Measurements from ENCODE around the gene FMNL2. TPM values are rescaled to one million over a fixed set of nuclear protein-coding genes. Genes with fewer than 3 reads are reported as not detected.
A peak's percentile ranks its signal among the peaks of the same experiment; 100 is the strongest.

FMNL2 gene
- total RNA-seq, 3 donors from 2014 or later (not counting 1 experiment from before 2014, with no cell fraction given): 0.34 to 3.0 (median 0.78) TPM

DNA sequence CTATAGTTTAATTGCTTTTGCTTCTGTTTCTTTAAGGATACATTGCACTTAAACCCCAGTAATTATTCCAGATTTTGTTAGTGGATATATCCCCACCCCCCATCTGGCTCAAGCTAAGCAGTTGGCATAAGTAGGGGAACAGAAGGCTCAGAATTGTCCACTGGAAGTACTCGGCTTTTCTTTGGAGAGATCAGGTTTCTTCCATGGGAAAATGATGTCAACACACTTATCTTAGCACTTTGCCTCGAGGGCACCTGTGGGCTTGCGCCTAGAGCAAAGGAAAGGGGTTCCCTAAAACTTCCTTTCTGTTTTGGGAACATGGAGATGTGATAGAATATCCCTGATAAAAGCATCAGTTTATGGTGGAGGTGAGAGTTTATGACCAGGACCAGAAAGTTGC is 130.6 kb downstream of the FMNL2 start:
- no peak for ATAC-seq
- no peak for DNase-seq

DNA sequence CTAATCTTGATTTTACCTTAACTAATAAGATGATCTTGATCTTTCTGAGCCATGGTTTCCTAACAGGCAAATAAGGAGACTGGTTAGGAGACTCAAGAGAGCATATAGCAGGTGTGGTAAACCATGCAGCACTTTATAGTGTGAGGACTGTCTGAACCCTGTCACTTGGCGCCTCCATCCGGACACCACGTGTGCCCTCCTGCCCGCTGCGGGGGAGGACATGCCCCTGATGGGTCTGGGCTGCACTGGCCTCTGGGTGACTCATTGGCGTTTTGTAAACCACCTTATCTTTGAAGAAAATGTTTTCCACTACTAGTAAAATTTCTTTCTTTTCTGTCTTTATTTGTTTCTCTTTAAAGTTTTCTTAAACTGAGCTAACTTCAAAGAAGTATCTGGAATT is 131.1 kb downstream of the FMNL2 start:
- H3K27me3 ChIP-seq (ENCODE audit: control insufficient read depth, insufficient read depth, low read length): no peaks in the 10 kb centered on the region
- Mint-ChIP-seq H3K4me3 (no peak overlapping the region), H3K27ac (no peak overlapping the region), H3K27me3 (ENCODE audit: low read depth in 2 of 2) (peaks cover 10 to 19% of the 10 kb centered on the region in 2 donors), H3K36me3 (no peaks in the 10 kb centered on the region), H3K9me3 (no peaks in the 10 kb centered on the region), H3K4me1 (peaks cover 8% of the 10 kb centered on the region in 2 donors)
- H3K4me3 ChIP-seq (ENCODE audit: low read length): no peak overlapping the region
- intact Hi-C loops (cut with micrococcal nuclease): no loop called here
- DNase-seq (no peak), ATAC-seq (no peak)
- no peaks in the 10 kb centered on the region for H3K36me3 ChIP-seq (ENCODE audit: control insufficient read depth, insufficient read depth, low read length)
- no peaks in the 10 kb centered on the region for H3K9me3 ChIP-seq (ENCODE audit: control insufficient read depth, insufficient read depth, low read length)
- H3K27ac ChIP-seq (ENCODE audit: low read length): no peak overlapping the region
- WGBS (ENCODE audit: insufficient coverage): 60% methylated on average over 6 of the region's 6 CpGs
- TF ChIP-seq, protein P1, sequence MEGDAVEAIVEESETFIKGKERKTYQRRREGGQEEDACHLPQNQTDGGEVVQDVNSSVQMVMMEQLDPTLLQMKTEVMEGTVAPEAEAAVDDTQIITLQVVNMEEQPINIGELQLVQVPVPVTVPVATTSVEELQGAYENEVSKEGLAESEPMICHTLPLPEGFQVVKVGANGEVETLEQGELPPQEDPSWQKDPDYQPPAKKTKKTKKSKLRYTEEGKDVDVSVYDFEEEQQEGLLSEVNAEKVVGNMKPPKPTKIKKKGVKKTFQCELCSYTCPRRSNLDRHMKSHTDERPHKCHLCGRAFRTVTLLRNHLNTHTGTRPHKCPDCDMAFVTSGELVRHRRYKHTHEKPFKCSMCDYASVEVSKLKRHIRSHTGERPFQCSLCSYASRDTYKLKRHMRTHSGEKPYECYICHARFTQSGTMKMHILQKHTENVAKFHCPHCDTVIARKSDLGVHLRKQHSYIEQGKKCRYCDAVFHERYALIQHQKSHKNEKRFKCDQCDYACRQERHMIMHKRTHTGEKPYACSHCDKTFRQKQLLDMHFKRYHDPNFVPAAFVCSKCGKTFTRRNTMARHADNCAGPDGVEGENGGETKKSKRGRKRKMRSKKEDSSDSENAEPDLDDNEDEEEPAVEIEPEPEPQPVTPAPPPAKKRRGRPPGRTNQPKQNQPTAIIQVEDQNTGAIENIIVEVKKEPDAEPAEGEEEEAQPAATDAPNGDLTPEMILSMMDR (IDR thresholded peaks at IDR 0.05): no peak
- peaks cover 3% of the 10 kb centered on the region for H3K4me1 ChIP-seq (ENCODE audit: control insufficient read depth, insufficient read depth, low read length)

More for the DNA sequence above, 130.6 kb downstream of the FMNL2 start:
- 85% methylated on average over 3 of the region's 3 CpGs for WGBS (ENCODE audit: insufficient coverage)
- no peak overlapping the region for H3K27ac Mint-ChIP-seq
- peaks cover 8% of the 10 kb centered on the region in 2 donors for H3K4me1 Mint-ChIP-seq
- no peaks in the 10 kb centered on the region for H3K36me3 Mint-ChIP-seq
- Histone ChIP-seq H3K27me3 (ENCODE audit: control insufficient read depth, insufficient read depth, low read length) (no peaks in the 10 kb centered on the region), H3K36me3 (ENCODE audit: control insufficient read depth, insufficient read depth, low read length) (no peaks in the 10 kb centered on the region), H3K4me1 (ENCODE audit: control insufficient read depth, insufficient read depth, low read length) (peaks cover 3% of the 10 kb centered on the region), H3K9me3 (ENCODE audit: control insufficient read depth, insufficient read depth, low read length) (no peaks in the 10 kb centered on the region), H3K27ac (ENCODE audit: low read length) (no peak overlapping the region), H3K4me3 (ENCODE audit: low read length) (no peak overlapping the region)
- intact Hi-C loops (cut with micrococcal nuclease): no loop called here
- TF ChIP-seq, protein P1 (IDR thresholded peaks at IDR 0.05): no peak
- no peak overlapping the region for H3K4me3 Mint-ChIP-seq
- H3K27me3 Mint-ChIP-seq (ENCODE audit: low read depth in 2 of 2): peaks cover 10 to 19% of the 10 kb centered on the region in 2 donors
- no peaks in the 10 kb centered on the region for H3K9me3 Mint-ChIP-seq

DNA sequence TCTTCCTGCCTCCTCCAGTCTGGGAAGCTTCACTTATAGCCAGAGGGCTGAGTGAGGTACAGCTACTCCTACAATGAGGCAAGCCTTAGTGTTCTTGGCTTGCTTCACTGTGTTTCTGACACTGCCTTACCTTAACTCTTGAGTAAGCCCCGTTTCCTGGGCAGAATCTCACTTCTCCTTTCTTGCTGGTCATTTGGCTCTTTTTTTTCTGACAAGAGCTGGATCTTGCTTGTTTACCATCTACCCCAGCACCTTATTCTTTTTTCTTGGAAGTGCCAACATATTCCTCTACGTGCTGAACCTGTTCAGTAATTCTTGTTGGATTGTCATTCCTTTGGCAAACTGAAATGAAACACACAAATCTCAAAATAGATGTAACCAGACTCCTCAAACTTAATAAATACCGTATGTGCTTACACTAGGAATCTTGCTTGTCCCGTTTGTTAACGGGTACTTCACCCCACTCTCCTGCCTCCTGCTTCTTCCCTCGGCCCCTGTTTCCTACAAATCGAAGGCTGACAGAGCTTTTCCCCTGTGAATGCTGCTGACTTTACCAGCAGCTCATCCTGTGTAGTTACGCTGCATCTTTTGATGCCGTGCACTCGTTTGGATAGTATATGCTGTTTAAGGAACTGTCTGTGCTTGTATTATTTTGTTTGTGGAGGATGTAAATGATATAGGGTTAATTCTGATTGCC is 132.2 kb downstream of the FMNL2 start:
- no peak for DNase-seq
- intact Hi-C loops (cut with micrococcal nuclease): no loop called here
- Histone ChIP-seq H3K36me3 (ENCODE audit: control insufficient read depth, insufficient read depth, low read length) (no peaks in the 10 kb centered on the region), H3K4me3 (ENCODE audit: low read length) (no peak overlapping the region), H3K4me1 (ENCODE audit: control insufficient read depth, insufficient read depth, low read length) (peaks cover 3% of the 10 kb centered on the region), H3K27ac (ENCODE audit: low read length) (no peak overlapping the region), H3K9me3 (ENCODE audit: control insufficient read depth, insufficient read depth, low read length) (no peaks in the 10 kb centered on the region), H3K27me3 (ENCODE audit: control insufficient read depth, insufficient read depth, low read length) (no peaks in the 10 kb centered on the region)
- peak in 1 of 3 donors; percentile 59 for ATAC-seq
- no peaks in the 10 kb centered on the region for H3K36me3 Mint-ChIP-seq
- WGBS (ENCODE audit: insufficient coverage): 62% methylated on average over 10 of the region's 10 CpGs
- H3K9me3 Mint-ChIP-seq: no peaks in the 10 kb centered on the region
- H3K4me1 Mint-ChIP-seq: peaks cover 8% of the 10 kb centered on the region in 2 donors
- peaks cover 10 to 19% of the 10 kb centered on the region in 2 donors for H3K27me3 Mint-ChIP-seq (ENCODE audit: low read depth in 2 of 2)
- no peak overlapping the region for H3K4me3 Mint-ChIP-seq
- TF ChIP-seq, protein P1 (IDR thresholded peaks at IDR 0.05): no peak
- no peak overlapping the region for H3K27ac Mint-ChIP-seq

All from natural killer cell (primary cell).